ENCODE measurements around the gene ANKRD6.
A peak's percentile ranks its signal among the peaks of the same experiment; 100 is the strongest.

Gene ANKRD6

GRCh38 chr6:89564752-89565427 is 131.9 kb downstream of the ANKRD6 start:
- intact Hi-C loops (cut with DNase I; ENCODE audit: low total_unique reads), result loop anchor here (10.0 kb wide), 1 partner anchor 80 kb away; no protein-coding TSS in a partner anchor
- peaks cover 0 to 72% (median 43%) of the 10 kb centered on the region in 4 donors for H3K4me1 ChIP-seq
- H3K27ac ChIP-seq, result peak overlapping the region; percentile 66 to 73
- DNase-seq, result peak in 1 of 2 donors; percentile 68
- H3K9me3 ChIP-seq, result no peaks in the 10 kb centered on the region
- no peaks in the 10 kb centered on the region for H3K36me3 ChIP-seq
- H3K27me3 ChIP-seq, result no peaks in the 10 kb centered on the region
- no peak for TF ChIP-seq CTCF (IDR thresholded peaks at IDR 0.05)
- H3K4me3 ChIP-seq, result peak overlapping the region; percentile 15 to 16

GRCh38 chr6:89566008-89566800 is 133.3 kb downstream of the ANKRD6 start:
- Histone ChIP-seq H3K4me1 (peaks cover 0 to 63% (median 40%) of the 10 kb centered on the region in 4 donors), H3K4me3 (no peak overlapping the region), H3K27ac (peak overlapping the region; percentile 66 to 73), H3K27me3 (no peaks in the 10 kb centered on the region), H3K9me3 (no peaks in the 10 kb centered on the region), H3K36me3 (no peaks in the 10 kb centered on the region)
- intact Hi-C loops (cut with DNase I; ENCODE audit: low total_unique reads), result loop anchor here (10.0 kb wide), 1 partner anchor 81 kb away; no protein-coding TSS in a partner anchor
- no peak for DNase-seq
- no peak for TF ChIP-seq CTCF (IDR thresholded peaks at IDR 0.05)

GRCh38 chr6:89566930-89567629 is 134.1 kb downstream of the ANKRD6 start:
- Histone ChIP-seq H3K27me3 (no peaks in the 10 kb centered on the region), H3K27ac (peak overlapping the region; percentile 66 to 73), H3K4me1 (peaks cover 0 to 54% (median 33%) of the 10 kb centered on the region in 4 donors), H3K9me3 (no peaks in the 10 kb centered on the region), H3K4me3 (no peak overlapping the region), H3K36me3 (no peaks in the 10 kb centered on the region)
- no peak for DNase-seq
- intact Hi-C loops (cut with DNase I; ENCODE audit: low total_unique reads), result loop anchor here (10.0 kb wide), 1 partner anchor 82 kb away; no protein-coding TSS in a partner anchor
- TF ChIP-seq CTCF (IDR thresholded peaks at IDR 0.05), result no peak

GRCh38 chr6:89567630-89568390 is 134.9 kb downstream of the ANKRD6 start:
- no peaks in the 10 kb centered on the region for H3K36me3 ChIP-seq
- no peak for DNase-seq
- H3K27ac ChIP-seq, result peak overlapping the region; percentile 19 to 73
- intact Hi-C loops (cut with DNase I; ENCODE audit: low total_unique reads), result loop anchor here (10.0 kb wide), 1 partner anchor 83 kb away; no protein-coding TSS in a partner anchor
- no peak for TF ChIP-seq CTCF (IDR thresholded peaks at IDR 0.05)
- H3K4me1 ChIP-seq, result peaks cover 0 to 50% (median 31%) of the 10 kb centered on the region in 4 donors
- H3K27me3 ChIP-seq, result no peaks in the 10 kb centered on the region
- H3K4me3 ChIP-seq, result no peak overlapping the region
- H3K9me3 ChIP-seq, result no peaks in the 10 kb centered on the region
